Pancreas (tissue), 10 donors: ENCODE results near the gene TFEB. TPM values are rescaled to one million over a fixed set of nuclear protein-coding genes. Genes with fewer than 3 reads are reported as not detected.

Experiments used
- ATAC-seq, 4 donors: fragments of 200-7000 bp; cut with Tn5 transposase; one replicate each; pipeline versions ENCODE4 v1.8.0 to v1.9.1; 2020; ENCODE audit warnings: mild to moderate bottlenecking in 4 of 4, moderate library complexity in 4 of 4
- DNase-seq, 6 donors: peaks; one replicate each; pipeline ENCODE4 v3.0.0-alpha.2; 2020
- FAIRE-seq: peaks from 2 replicates; lab custom pipeline; 2012; peaks lifted over from hg19 to GRCh38; lab: Jason Lieb, UNC
- H3K27ac ChIP-seq, 4 donors: fragments of 200-600 bp; sonication (generic); 1 replicate in 3 of 4; 2 replicates in 1 of 4; pipeline versions ENCODE4 v1.5.0 to v1.8.0; 2020
- H3K27me3 ChIP-seq, 4 donors: fragments of 200-600 bp; one replicate each; pipeline ENCODE4 v1.8.0; 2021
- H3K36me3 ChIP-seq, 3 donors: fragments of 200-600 bp; sonication (generic) in 1 of 3; one replicate each; pipeline versions ENCODE4 v1.5.0 to v1.8.0; 2020 to 2021
- H3K4me1 ChIP-seq, 3 donors: fragments of 200-600 bp; one replicate each; pipeline ENCODE4 v1.8.0; 2021
- H3K4me3 ChIP-seq, 4 donors: fragments of 200-600 bp; sonication (generic) in 2 of 4; one replicate each; pipeline versions ENCODE4 v1.5.0 to v1.8.0; 2020 to 2021
- H3K9me3 ChIP-seq, 4 donors: fragments of 200-600 bp; one replicate each; pipeline ENCODE4 v1.8.0; 2021
- CTCF ChIP-seq, 4 donors: fragments of 200-600 bp; sonication (generic) in 3 of 4; IDR thresholded peaks; one replicate each; pipeline versions ENCODE4 v1.5.0 to v1.8.0; 2021; ENCODE audit warnings: antibody characterized with exemption in 4 of 4
- WGBS, 2 donors: extraction: QIAGEN DNeasy Blood & Tissue Kit; methylation state at CpG; one replicate each; pipeline ENCODE4 v1.1.7; 2013; 5-methylcytosine and 5-hydroxymethylcytosine counted together
- intact Hi-C, 3 donors: fragments of 100-400 bp; cut with DNase I; formaldehyde crosslinking; loops; one replicate each; pipeline versions ENCODE4 v1.11.1 to v1.14.2; 2022
- polyA plus RNA-seq, 2 donors: library from polyadenylated mRNA; stranded (reverse); fragments of 200-250 nt; gene quantifications; one replicate each; pipeline ENCODE4 v1.2.3, GENCODE V29; 2013
- total RNA-seq, 6 donors: library from RNA; stranded (reverse); fragmentation: NEBNext Ultra II Directional in 4 of 6; extraction: Animal tissue kit (Norgen Biotek cat#: 25700) in 4 of 6; gene quantifications; one replicate each; pipeline versions ENCODE4 v1.2.1 to v1.2.4, GENCODE V29; 2021 to 2023
- donor health status: healthy with polysubstance abuse.
- donor health status: DM: no; HTN: no; CAD: no; lungs with moderate emphysema.
- donor health status: DM: no; HTN: no; CAD: no.
- donor health status: control.
- donor health status: control.
- donor health status: Bipolar disorder and iron deficiency.
- donor health status: DM: yes; HTN: yes; CAD: no.
- donor health status: DM: no; HTN: no; CAD: no.
- donor health status: DM: no; HTN: no; CAD: no.
- donor health status: DM: yes; HTN: yes; CAD: no.

The TFEB gene
- total and polyA plus RNA-seq, 8 donors, result 6.5 to 49.4 (median 11.6) TPM

DNA sequence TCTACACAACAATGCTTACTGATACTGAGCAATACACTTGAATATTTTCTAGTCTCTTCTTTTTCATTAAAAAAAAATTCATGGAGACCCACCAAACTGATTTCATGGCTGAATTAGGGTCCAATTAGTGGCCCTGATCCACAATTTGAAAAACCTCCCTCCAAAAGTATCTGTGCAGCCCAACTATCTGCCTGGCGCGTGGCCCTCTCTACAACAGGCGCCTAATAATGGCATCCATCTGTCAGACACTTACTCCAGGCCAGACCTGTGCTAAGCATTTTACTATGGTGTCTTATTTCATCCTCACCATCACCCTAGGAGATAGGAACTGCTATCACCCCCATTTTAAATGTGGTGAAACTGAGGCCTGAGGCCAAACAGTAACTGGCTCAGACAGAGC, 14.0 kb downstream of the TFEB start:
- peaks cover 0 to 4% (median 0%) of the 10 kb centered on the region in 3 donors for H3K4me1 ChIP-seq
- WGBS, 2 donors, result 95% methylated on average over 3 of the region's 3 CpGs

DNA sequence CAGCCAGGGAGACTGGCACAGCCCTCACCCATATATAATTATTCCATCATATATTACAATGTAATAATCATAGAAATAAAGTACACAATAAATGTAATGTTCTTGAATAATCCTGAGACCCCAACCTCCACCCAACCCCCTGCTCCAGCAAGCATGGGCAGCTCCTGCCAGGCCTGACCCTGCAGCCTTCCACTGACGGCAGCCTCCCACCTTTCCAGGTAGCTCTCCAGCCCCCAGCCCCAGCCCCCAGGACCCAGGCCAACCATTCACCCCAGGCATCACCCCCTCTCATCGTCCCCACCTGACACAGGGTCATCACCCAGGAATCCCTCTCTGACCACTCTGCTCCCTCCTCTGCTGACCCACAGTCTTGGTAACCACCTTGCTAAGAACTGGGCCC, 14.6 kb downstream of the TFEB start:
- DNase-seq, result peak in 1 of 6 donors; percentile 52
- intact Hi-C loops, result no loop called here
- no peak overlapping the region for H3K27ac ChIP-seq
- ATAC-seq, result no peak
- no peak for FAIRE-seq
- no peaks in the 10 kb centered on the region for H3K27me3 ChIP-seq
- H3K36me3 ChIP-seq, result no peaks in the 10 kb centered on the region
- peaks cover 0 to 4% (median 0%) of the 10 kb centered on the region in 3 donors for H3K4me1 ChIP-seq
- 92 to 95% methylated on average over 2 of the region's 2 CpGs for WGBS, 2 donors
- H3K9me3 ChIP-seq, result no peaks in the 10 kb centered on the region
- no peak for TF ChIP-seq CTCF (IDR thresholded peaks at IDR 0.05)
- no peak overlapping the region for H3K4me3 ChIP-seq

More for the DNA sequence above, 14.0 kb downstream of the TFEB start:
- ATAC-seq (no peak), FAIRE-seq (no peak), DNase-seq (no peak)
- Histone ChIP-seq H3K27ac (no peak overlapping the region), H3K9me3 (no peaks in the 10 kb centered on the region), H3K36me3 (no peaks in the 10 kb centered on the region), H3K4me3 (no peak overlapping the region), H3K27me3 (no peaks in the 10 kb centered on the region)
- no peak for TF ChIP-seq CTCF (IDR thresholded peaks at IDR 0.05)
- intact Hi-C loops, result no loop called here

DNA sequence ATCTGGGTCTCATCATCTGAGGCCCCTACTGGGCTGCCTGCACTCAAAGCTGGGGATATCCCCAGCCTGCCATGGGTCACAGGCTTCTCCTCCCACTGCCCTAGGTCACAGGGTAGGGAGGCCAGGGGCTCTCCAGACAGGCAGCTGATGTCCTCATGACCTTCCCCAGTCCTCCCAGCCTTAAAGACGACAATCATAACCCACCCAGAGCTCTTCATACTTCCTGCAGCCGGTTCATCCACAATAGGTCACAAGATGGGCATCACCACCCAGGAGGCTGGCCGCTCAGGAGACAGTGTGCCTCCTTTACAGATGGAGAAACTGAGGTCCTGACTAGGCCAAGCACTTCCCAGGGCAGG, 15.2 kb downstream of the TFEB start:
- no peak for TF ChIP-seq CTCF (IDR thresholded peaks at IDR 0.05)
- FAIRE-seq (no peak), DNase-seq (no peak), ATAC-seq (peak in 1 of 4 donors; percentile 15)
- no peak overlapping the region for H3K27ac ChIP-seq
- peaks cover 0 to 4% (median 0%) of the 10 kb centered on the region in 3 donors for H3K4me1 ChIP-seq
- 84 to 89% methylated on average over 3 of the region's 3 CpGs for WGBS, 2 donors
- no peaks in the 10 kb centered on the region for H3K9me3 ChIP-seq
- intact Hi-C loops, result no loop called here
- no peaks in the 10 kb centered on the region for H3K36me3 ChIP-seq
- H3K27me3 ChIP-seq, result no peaks in the 10 kb centered on the region
- H3K4me3 ChIP-seq, result no peak overlapping the region

GRCh38 chr6:41719436-41720261, 15.8 kb downstream of the TFEB start:
- Histone ChIP-seq H3K9me3 (no peaks in the 10 kb centered on the region), H3K4me3 (no peak overlapping the region), H3K4me1 (peaks cover 0 to under 1% (median 0%) of the 10 kb centered on the region in 3 donors), H3K36me3 (no peaks in the 10 kb centered on the region), H3K27me3 (no peaks in the 10 kb centered on the region), H3K27ac (no peak overlapping the region)
- no peak for DNase-seq
- WGBS, 2 donors, result 83 to 85% methylated on average over 7 of the region's 7 CpGs
- no peak for FAIRE-seq
- no peak for TF ChIP-seq CTCF (IDR thresholded peaks at IDR 0.05)
- ATAC-seq, result no peak
- intact Hi-C loops, result no loop called here

GRCh38 chr6:41718828-41719227, 16.6 kb downstream of the TFEB start:
- FAIRE-seq (no peak), DNase-seq (no peak), ATAC-seq (no peak)
- no peak for TF ChIP-seq CTCF (IDR thresholded peaks at IDR 0.05)
- Histone ChIP-seq H3K27ac (no peak overlapping the region), H3K4me3 (no peak overlapping the region), H3K4me1 (no peaks in the 10 kb centered on the region), H3K36me3 (no peaks in the 10 kb centered on the region), H3K9me3 (no peaks in the 10 kb centered on the region), H3K27me3 (no peaks in the 10 kb centered on the region)
- 80 to 93% methylated on average over 5 of the region's 5 CpGs for WGBS, 2 donors
- intact Hi-C loops, result no loop called here
